Endometrial microvascular endothelial cells (primary cell): Measurements from ENCODE around the gene RIC8B. TPM values are rescaled to one million over a fixed set of nuclear protein-coding genes. Genes with fewer than 3 reads are reported as not detected.

Experiments used
- in situ Hi-C: cut with HindIII; loops from 2 replicates; pipeline ENCODE4 v1.10.0; 2017; ENCODE audit warnings: low sequenced_read_pairs, low pct_unique_long_range_greater_than_20kb; ENCODE audit errors: inconsistent ontology term
- total RNA-seq: library from RNA; depleted of rRNA; stranded (reverse); fragments of >200 nt; gene quantifications from one replicate; pipeline ENCODE4 v1.2.3, GENCODE V29; 2015; ENCODE audit errors: inconsistent ontology term

The RIC8B gene
- total RNA-seq, 1 donor from 2014 or later = 8.4 TPM

GRCh38 chr12:106790020-106790419 is 15.5 kb downstream of the RIC8B start:
- in situ Hi-C loops = no loop called here

- in situ Hi-C loops = no loop called here
These were observed 17.0 kb downstream of the RIC8B start for GRCh38 chr12:106791531-106791930.

GRCh38 chr12:106794369-106794768 is 19.9 kb downstream of the RIC8B start:
- in situ Hi-C loops = no loop called here

GRCh38 chr12:106801167-106801708 is 26.8 kb downstream of the RIC8B start:
- in situ Hi-C loops = no loop called here

GRCh38 chr12:106801830-106802533 is 27.5 kb downstream of the RIC8B start:
- in situ Hi-C loops = no loop called here

- in situ Hi-C loops = no loop called here
These were observed 30.2 kb downstream of the RIC8B start for GRCh38 chr12:106804668-106805067.

GRCh38 chr12:106814714-106815113 is 40.2 kb downstream of the RIC8B start:
- in situ Hi-C loops = no loop called here

- in situ Hi-C loops = no loop called here
These were observed 41.3 kb downstream of the RIC8B start for GRCh38 chr12:106815741-106816140.

GRCh38 chr12:106816231-106816630 is 41.7 kb downstream of the RIC8B start:
- in situ Hi-C loops = no loop called here

GRCh38 chr12:106819991-106820390 is 45.5 kb downstream of the RIC8B start:
- in situ Hi-C loops = no loop called here

GRCh38 chr12:106831699-106832098 is 57.2 kb downstream of the RIC8B start:
- in situ Hi-C loops = no loop called here

GRCh38 chr12:106837782-106838181 is 63.3 kb downstream of the RIC8B start:
- in situ Hi-C loops = no loop called here

- in situ Hi-C loops = no loop called here
These were observed 64.9 kb downstream of the RIC8B start for GRCh38 chr12:106839333-106839732.

GRCh38 chr12:106840243-106840642 is 65.8 kb downstream of the RIC8B start:
- in situ Hi-C loops = no loop called here

- in situ Hi-C loops = no loop called here
These were observed 67.2 kb downstream of the RIC8B start for GRCh38 chr12:106841510-106842302.

GRCh38 chr12:106845902-106846301 is 71.4 kb downstream of the RIC8B start:
- in situ Hi-C loops = no loop called here

GRCh38 chr12:106847861-106848260 is 73.4 kb downstream of the RIC8B start:
- in situ Hi-C loops = no loop called here

GRCh38 chr12:106851306-106851705 is 76.8 kb downstream of the RIC8B start:
- in situ Hi-C loops = no loop called here

- in situ Hi-C loops = no loop called here
These were observed 80.2 kb downstream of the RIC8B start for GRCh38 chr12:106854723-106855122.

GRCh38 chr12:106855221-106855758 is 80.8 kb downstream of the RIC8B start:
- in situ Hi-C loops = no loop called here
